K562 (cell line): ENCODE measurements around the gene PICK1. TPM values are rescaled to one million over a fixed set of nuclear protein-coding genes. Genes with fewer than 3 reads are reported as not detected.

Experiments used
- DIDO1 ChIP-seq: fragments of 450-650 bp; IDR thresholded peaks from 2 replicates; pipeline ENCODE4 v1.6.1; 2016; ENCODE audit warnings: low read depth, missing biosample characterization, missing genetic modification characterization
- E2F8 ChIP-seq: fragments of 450-650 bp; IDR thresholded peaks from 2 replicates; pipeline ENCODE4 v1.7.1; 2018; ENCODE audit warnings: mild to moderate bottlenecking, low read depth; ENCODE audit not compliant: partially characterized antibody
- ETS2 ChIP-seq: IDR thresholded peaks from 2 replicates; pipeline ENCODE4 v1.6.1; 2016; ENCODE audit warnings: borderline replicate concordance, missing genetic modification characterization, mild to moderate bottlenecking, moderate library complexity, missing compliant biosample characterization; ENCODE audit not compliant: poor library complexity, severe bottlenecking
- ETV1 ChIP-seq: fragments of 450-650 bp; conservative IDR thresholded peaks from 2 replicates; pipeline ENCODE4 v1.6.1; 2016; ENCODE audit warnings: missing genetic modification characterization, control low read depth, low read depth, missing compliant biosample characterization
- HDAC2 ChIP-seq: fragments of 450-650 bp; IDR thresholded peaks from 2 replicates; pipeline ENCODE4 v1.6.1; 2016; ENCODE audit warnings: mild to moderate bottlenecking
- MYNN ChIP-seq, 2 experiments: sonication (generic); formaldehyde crosslinking in 1 of 2; IDR thresholded peaks; 2 replicates each; pipeline versions ENCODE4 v1.5.0 to v1.6.1; 2016 to 2020; ENCODE audit warnings: antibody characterized with exemption in 1 of 2, missing genetic modification reagents in 1 of 2
- PHB2 ChIP-seq: fragments of 450-650 bp; IDR thresholded peaks from 2 replicates; pipeline ENCODE4 v1.6.1; 2017; ENCODE audit warnings: low read depth
- PYGO2 ChIP-seq: fragments of 450-650 bp; IDR thresholded peaks from 2 replicates; pipeline ENCODE4 v1.6.1; 2016; ENCODE audit warnings: mild to moderate bottlenecking, missing genetic modification characterization, moderate library complexity, missing compliant biosample characterization
- RFX1 ChIP-seq: fragments of 450-650 bp; IDR thresholded peaks from 2 replicates; pipeline ENCODE4 v1.6.1; 2016; ENCODE audit warnings: mild to moderate bottlenecking, moderate library complexity
- TFAM ChIP-seq: fragments of 250-450 bp; sonication (Bioruptor Pico); conservative IDR thresholded peaks from 2 replicates; pipeline ENCODE4 v1.5.0; 2021; ENCODE audit warnings: mild to moderate bottlenecking, moderate library complexity
- THAP7 ChIP-seq: fragments of 250-450 bp; sonication (Bioruptor Pico); IDR thresholded peaks from 2 replicates; pipeline ENCODE4 v1.5.0; 2021
- USF1 ChIP-seq: sonication (generic); formaldehyde crosslinking; IDR thresholded peaks from 2 replicates; pipeline ENCODE4 v1.9.0; 2022; ENCODE audit warnings: mild to moderate bottlenecking, missing genetic modification reagents
- ZFP36 ChIP-seq: fragments of 150-350 bp; IDR thresholded peaks from 2 replicates; pipeline ENCODE4 v1.6.1; 2018; ENCODE audit warnings: low read length, low read depth; ENCODE audit not compliant: partially characterized antibody
- ZFP91 ChIP-seq: sonication (generic); formaldehyde crosslinking; IDR thresholded peaks from 2 replicates; pipeline ENCODE4 v1.8.0; 2022; ENCODE audit warnings: mild to moderate bottlenecking, missing genetic modification reagents
- ZNF280B ChIP-seq: fragments of 250-450 bp; sonication (Bioruptor Pico); IDR thresholded peaks from 2 replicates; pipeline ENCODE4 v1.5.1; 2021; ENCODE audit warnings: mild to moderate bottlenecking
- polyA plus RNA-seq, 8 experiments: library from polyadenylated mRNA; depleted of rRNA in 4 of 8; stranded (reverse) in 5 of 8; unstranded in 3 of 8; fragments of >200 nt; fragmentation: Nextera tagmentation in 2 of 8; fragmentation: Illumina TruSeq in 1 of 8; extraction: Ambion mirVana in 2 of 8; extraction: Trizol in 1 of 8; gene quantifications; 2 replicates each; pipeline versions ENCODE4 v1.2.1 to v1.2.3, GENCODE V29; 2011 to 2014; ENCODE audit warnings: inconsistent platforms in 1 of 8, missing spikeins in 1 of 8
- total RNA-seq, 7 experiments: library from RNA; depleted of rRNA in 6 of 7; stranded (reverse); fragments of >200 nt in 6 of 7; fragmentation: Illumina TruSeq in 2 of 7; extraction: Trizol in 2 of 7; gene quantifications; 2 replicates each; pipeline versions ENCODE4 v1.2.1 to v1.2.3, GENCODE V29; 2011 to 2021; ENCODE audit warnings: low replicate concordance in 1 of 7
- TF ChIP-seq, protein P1 (sequence below): sonication (generic); formaldehyde crosslinking; IDR thresholded peaks from 2 replicates; pipeline ENCODE4 v1.8.1; 2023; ENCODE audit warnings: mild to moderate bottlenecking, missing genetic modification reagents
- TF ChIP-seq, protein P2 (sequence below): sonication (generic); formaldehyde crosslinking; IDR thresholded peaks from 2 replicates; pipeline ENCODE4 v1.5.0; 2020; ENCODE audit warnings: missing genetic modification reagents

PICK1 gene
- total and polyA plus RNA-seq, 9 of the 15 experiments (the other 6 are each of a cell fraction or from before 2014, with no cell fraction given), result 0.06 to 11.0 (median 7.9) TPM; not detected in 1

DNA sequence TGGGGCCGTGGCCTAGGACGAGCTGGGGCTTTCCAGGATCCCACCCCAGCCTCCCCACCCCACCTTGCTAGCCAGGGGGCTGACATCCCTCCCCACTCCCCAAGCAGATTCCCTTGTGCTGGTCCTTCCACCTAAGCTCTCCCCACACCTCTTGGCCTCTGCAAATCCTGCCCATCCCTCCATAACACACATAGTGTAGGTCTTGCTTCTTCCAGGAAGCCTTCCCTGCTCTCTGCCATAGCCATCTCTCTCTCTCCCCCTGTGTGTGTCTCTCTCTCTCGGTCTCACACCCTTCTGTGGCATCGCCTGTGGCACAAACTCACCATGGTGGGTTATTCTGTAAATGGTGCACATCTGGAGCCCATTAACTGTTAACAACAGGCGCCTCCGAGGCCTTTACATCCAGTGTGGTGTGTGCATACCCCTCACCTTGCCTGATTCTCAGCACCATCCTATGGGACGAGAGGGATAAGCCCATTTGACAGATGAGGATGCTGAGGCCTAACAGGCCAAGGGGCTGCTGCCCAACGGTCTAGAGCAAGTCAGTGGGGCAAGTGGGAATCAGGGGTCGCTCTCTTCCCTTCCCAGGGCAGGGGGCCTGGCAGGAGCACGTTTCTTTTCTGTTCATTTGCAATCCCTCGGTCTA lies 22.2 kb upstream of the PICK1 start (continued):
- TF ChIP-seq, protein P1, sequence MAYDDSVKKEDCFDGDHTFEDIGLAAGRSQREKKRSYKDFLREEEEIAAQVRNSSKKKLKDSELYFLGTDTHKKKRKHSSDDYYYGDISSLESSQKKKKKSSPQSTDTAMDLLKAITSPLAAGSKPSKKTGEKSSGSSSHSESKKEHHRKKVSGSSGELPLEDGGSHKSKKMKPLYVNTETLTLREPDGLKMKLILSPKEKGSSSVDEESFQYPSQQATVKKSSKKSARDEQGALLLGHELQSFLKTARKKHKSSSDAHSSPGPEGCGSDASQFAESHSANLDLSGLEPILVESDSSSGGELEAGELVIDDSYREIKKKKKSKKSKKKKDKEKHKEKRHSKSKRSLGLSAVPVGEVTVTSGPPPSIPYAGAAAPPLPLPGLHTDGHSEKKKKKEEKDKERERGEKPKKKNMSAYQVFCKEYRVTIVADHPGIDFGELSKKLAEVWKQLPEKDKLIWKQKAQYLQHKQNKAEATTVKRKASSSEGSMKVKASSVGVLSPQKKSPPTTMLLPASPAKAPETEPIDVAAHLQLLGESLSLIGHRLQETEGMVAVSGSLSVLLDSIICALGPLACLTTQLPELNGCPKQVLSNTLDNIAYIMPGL (CRISPR knock-in tag), result no peak
- TF ChIP-seq HDAC2, result 0 out of 2 replicates have a peak, but pooled peaks have one; percentile 33
- TF ChIP-seq, protein P2, sequence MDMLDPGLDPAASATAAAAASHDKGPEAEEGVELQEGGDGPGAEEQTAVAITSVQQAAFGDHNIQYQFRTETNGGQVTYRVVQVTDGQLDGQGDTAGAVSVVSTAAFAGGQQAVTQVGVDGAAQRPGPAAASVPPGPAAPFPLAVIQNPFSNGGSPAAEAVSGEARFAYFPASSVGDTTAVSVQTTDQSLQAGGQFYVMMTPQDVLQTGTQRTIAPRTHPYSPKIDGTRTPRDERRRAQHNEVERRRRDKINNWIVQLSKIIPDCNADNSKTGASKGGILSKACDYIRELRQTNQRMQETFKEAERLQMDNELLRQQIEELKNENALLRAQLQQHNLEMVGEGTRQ (CRISPR knock-in tag), result no peak
- peak; percentile 80 for TF ChIP-seq ZFP36
- no peak for TF ChIP-seq RFX1
- TF ChIP-seq PYGO2 (tag), result no peak
- TF ChIP-seq ETS2 (tag), result no peak
- TF ChIP-seq DIDO1 (tag), result no peak
- TF ChIP-seq ZFP91 (CRISPR knock-in tag), result no peak
- TF ChIP-seq TFAM, result no peak
- TF ChIP-seq ZNF280B (CRISPR knock-in tag), result no peak
- TF ChIP-seq THAP7 (CRISPR knock-in tag), result no peak
- no peak for TF ChIP-seq E2F8
- TF ChIP-seq ETV1 (tag), result no peak
- TF ChIP-seq USF1, result no peak
- TF ChIP-seq MYNN (IDR thresholded peaks at IDR 0.05), result no peak
- TF ChIP-seq MYNN (CRISPR knock-in tag; IDR thresholded peaks at IDR 0.05), result no peak
- no peak for TF ChIP-seq PHB2
